ENCODE results near the gene RPS18.

DNA sequence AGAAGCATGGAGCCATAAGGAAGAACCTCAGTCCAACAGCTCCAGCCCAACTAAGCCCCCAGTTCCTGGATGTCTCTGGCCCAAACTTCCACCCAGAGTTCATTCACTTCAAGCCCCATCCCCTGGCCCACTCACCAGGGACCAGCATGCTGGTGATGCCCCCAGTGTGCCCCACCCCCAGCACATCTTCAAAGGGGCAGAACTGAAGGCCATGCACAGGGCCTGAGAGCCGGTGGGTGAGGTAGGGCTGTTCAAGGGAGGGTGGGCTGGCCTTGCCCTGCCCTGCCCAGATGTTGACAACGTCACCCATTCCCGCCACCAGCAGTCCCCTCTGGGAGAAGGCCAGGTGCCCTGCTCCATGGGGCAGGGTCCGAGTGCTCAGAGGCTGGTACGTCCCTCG is 8.7 kb downstream of the RPS18 start:
- TF ChIP-seq, protein P1, sequence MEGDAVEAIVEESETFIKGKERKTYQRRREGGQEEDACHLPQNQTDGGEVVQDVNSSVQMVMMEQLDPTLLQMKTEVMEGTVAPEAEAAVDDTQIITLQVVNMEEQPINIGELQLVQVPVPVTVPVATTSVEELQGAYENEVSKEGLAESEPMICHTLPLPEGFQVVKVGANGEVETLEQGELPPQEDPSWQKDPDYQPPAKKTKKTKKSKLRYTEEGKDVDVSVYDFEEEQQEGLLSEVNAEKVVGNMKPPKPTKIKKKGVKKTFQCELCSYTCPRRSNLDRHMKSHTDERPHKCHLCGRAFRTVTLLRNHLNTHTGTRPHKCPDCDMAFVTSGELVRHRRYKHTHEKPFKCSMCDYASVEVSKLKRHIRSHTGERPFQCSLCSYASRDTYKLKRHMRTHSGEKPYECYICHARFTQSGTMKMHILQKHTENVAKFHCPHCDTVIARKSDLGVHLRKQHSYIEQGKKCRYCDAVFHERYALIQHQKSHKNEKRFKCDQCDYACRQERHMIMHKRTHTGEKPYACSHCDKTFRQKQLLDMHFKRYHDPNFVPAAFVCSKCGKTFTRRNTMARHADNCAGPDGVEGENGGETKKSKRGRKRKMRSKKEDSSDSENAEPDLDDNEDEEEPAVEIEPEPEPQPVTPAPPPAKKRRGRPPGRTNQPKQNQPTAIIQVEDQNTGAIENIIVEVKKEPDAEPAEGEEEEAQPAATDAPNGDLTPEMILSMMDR (IDR thresholded peaks at IDR 0.05), result no peak
- TF ChIP-seq POLR2A (IDR thresholded peaks at IDR 0.05), result no peak
